ENCODE data around the gene LRRC26. TPM values are rescaled to one million over a fixed set of nuclear protein-coding genes. Genes with fewer than 3 reads are reported as not detected.

The LRRC26 gene
- total and polyA plus RNA-seq, 2 donors (not counting 3 experiments of a cell fraction or from before 2014, with no cell fraction given) = 0.08 TPM; not detected in 1

DNA sequence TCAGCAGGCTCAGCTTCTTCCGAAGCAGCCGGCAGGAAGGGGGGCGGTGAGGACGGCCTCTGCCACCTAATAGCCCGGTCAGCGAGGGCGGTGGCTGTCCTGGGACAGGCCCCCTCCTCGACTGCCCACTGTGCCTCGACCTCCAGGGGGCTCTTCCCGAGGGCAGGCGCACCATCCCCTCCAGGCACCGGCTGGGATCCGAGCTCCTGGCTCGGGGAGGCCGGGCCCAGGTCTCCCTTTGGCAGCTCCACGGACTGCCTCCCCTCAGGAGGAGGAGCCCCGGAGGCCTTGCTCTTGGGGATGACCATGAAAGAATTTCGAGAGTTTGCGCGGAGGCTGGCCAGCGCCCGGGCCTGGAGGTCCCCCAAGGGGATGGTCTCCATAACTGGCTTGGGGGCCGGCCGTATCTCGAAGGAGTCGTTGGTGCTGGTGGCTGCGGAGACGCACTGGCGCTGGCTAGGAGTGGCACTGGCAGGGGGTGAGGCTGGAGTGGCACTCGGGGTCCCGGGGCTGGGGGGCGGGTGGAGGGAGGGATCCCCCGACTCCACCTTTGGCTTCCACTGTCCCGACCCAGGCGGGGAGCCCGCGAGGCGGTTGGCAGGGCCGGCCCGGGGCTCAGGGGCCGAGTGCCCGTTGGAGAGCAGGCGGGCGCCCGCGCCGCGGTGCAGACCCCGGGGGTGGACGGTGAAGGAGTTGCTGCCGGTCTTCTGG, 29.7 kb upstream of the LRRC26 start:
- Histone ChIP-seq H3K4me2 (ENCODE audit: insufficient read depth, low read length) (peak overlapping the region; percentile 46), H3K27me3 (ENCODE audit: control insufficient read depth in 2 of 2, insufficient read depth in 2 of 2, low read length in 2 of 2) (no peaks in the 10 kb centered on the region), H3K9ac (replicated peaks; ENCODE audit: extremely low read depth, insufficient read depth, low read length) (no peak overlapping the region), H3K79me2 (ENCODE audit: control insufficient read depth, insufficient read depth, low read length) (peaks cover 12% of the 10 kb centered on the region), H3K9me3 (replicated peaks; ENCODE audit: control insufficient read depth, insufficient read depth, low read length) (no peaks in the 10 kb centered on the region), H3K9me1 (replicated peaks; ENCODE audit: control insufficient read depth, extremely low read depth, insufficient read depth, low read length) (no peaks in the 10 kb centered on the region), H3K4me3 (replicated peaks in 1 of 3; ENCODE audit: insufficient read depth in 1 of 3, low read depth in 1 of 3, low read length in 3 of 3) (peak overlapping the region in 1 of 3 experiments; percentile 43), H3K4me1 (ENCODE audit: control insufficient read depth, extremely low read depth, insufficient read depth, low read length) (peaks cover 15% of the 10 kb centered on the region), H3K36me3 (ENCODE audit: control insufficient read depth in 2 of 2, extremely low read depth in 1 of 2, insufficient read depth in 2 of 2, low read length in 2 of 2) (no peaks in the 10 kb centered on the region), H3K27ac (ENCODE audit: insufficient read depth, low read depth, low read length) (no peak overlapping the region), H4K20me1 (replicated peaks; ENCODE audit: control insufficient read depth, extremely low read depth, insufficient read depth, low read length) (no peaks in the 10 kb centered on the region), H2AFZ (ENCODE audit: low read depth, low read length) (no peak overlapping the region)
- DNase-seq (ENCODE audit: low read depth, low spot score) (peak; percentile 12), FAIRE-seq (no peak)
- dilution Hi-C loops (cut with MboI; ENCODE audit: extremely low pct_ligation_motif_present, low sequenced_read_pairs) = no loop called here
- intact Hi-C loops (cut with micrococcal nuclease) = loop anchor here (1.0 to 2.0 kb wide), 5 partner anchors 10 to 70 kb away; partner anchors contain the start of gene TUBB4B
- no peak for TF ChIP-seq GATA2 (IDR thresholded peaks at IDR 0.05; ENCODE audit: insufficient read depth, insufficient read length, low read depth, low read length)
- TF ChIP-seq FOS (IDR thresholded peaks at IDR 0.05; ENCODE audit: borderline replicate concordance, insufficient read depth, low read length) = no peak
- no peak for TF ChIP-seq JUN (IDR thresholded peaks at IDR 0.05; ENCODE audit: borderline replicate concordance, insufficient read depth, insufficient read length, low read depth)
- TF ChIP-seq, protein P1, sequence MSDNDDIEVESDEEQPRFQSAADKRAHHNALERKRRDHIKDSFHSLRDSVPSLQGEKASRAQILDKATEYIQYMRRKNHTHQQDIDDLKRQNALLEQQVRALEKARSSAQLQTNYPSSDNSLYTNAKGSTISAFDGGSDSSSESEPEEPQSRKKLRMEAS (IDR thresholded peaks at IDR 0.05; ENCODE audit: insufficient read depth, insufficient read length) = no peak
- no peak for TF ChIP-seq CTCF (IDR thresholded peaks at IDR 0.05; ENCODE audit: extremely low read depth in 1 of 2, insufficient read depth in 1 of 2, low read depth in 1 of 2, low read length in 2 of 2)
- no peak for TF ChIP-seq MYC (IDR thresholded peaks at IDR 0.05; ENCODE audit: low read depth, low read length)
- TF ChIP-seq POLR2A (IDR thresholded peaks at IDR 0.05; ENCODE audit: low read depth, low read length) = no peak
- TF ChIP-seq EZH2 (IDR thresholded peaks at IDR 0.05; ENCODE audit: borderline replicate concordance, low read depth, low read length, severe bottlenecking) = no peak
- no peak for TF ChIP-seq POLR2AphosphoS5 (IDR thresholded peaks at IDR 0.05; ENCODE audit: insufficient read depth, low read depth, low read length)
- CTCF ChIA-PET = interaction anchor here (1.2 to 1.7 kb wide), 4 partner anchors 11 to 37 kb away, joined by 5 to 8 read pairs (median 6); partner anchors contain the start of genes ANAPC2, RNF224 and SSNA1
- POLR2A ChIA-PET = no interaction called here
- BruUV-seq (replicated peaks) = no TSS peak

All from endothelial cell of umbilical vein (primary cell).